ENCODE data around the gene SSC4D.

- TF ChIP-seq GATA2 (IDR thresholded peaks at IDR 0.05; ENCODE audit: low read depth, low read length): no peak
- no peak for TF ChIP-seq GATA3 (IDR thresholded peaks at IDR 0.05; ENCODE audit: low read depth, low read length)
These were observed 52.7 kb downstream of the SSC4D start for GRCh38 chr7:76356823-76357222.

Measured in SH-SY5Y (cell line).